Kidney (tissue), 14 donors: ENCODE data around the gene OGG1. TPM values are rescaled to one million over a fixed set of nuclear protein-coding genes. Genes with fewer than 3 reads are reported as not detected.

Experiments
- DNase-seq, 5 donors: peaks; one replicate each; pipeline ENCODE4 v3.0.0-alpha.2; 2013 to 2020
- FAIRE-seq: peaks from 2 replicates; lab custom pipeline; 2012; peaks lifted over from hg19 to GRCh38; lab: Jason Lieb, UNC
- H3K27ac ChIP-seq, 2 donors: one replicate each; pipeline ENCODE4 v1.7.0; 2013; ENCODE audit warnings: low read depth in 2 of 2, low read length in 2 of 2, inconsistent platforms in 1 of 2
- H3K27me3 ChIP-seq: one replicate; pipeline ENCODE4 v1.7.1; 2013; ENCODE audit warnings: low read length, inconsistent platforms; ENCODE audit not compliant: control insufficient read depth, insufficient read depth
- H3K36me3 ChIP-seq, 3 donors: one replicate each; pipeline versions ENCODE4 v1.7.0 to v1.7.1; 2013; ENCODE audit warnings: low read length in 3 of 3, control low read depth in 1 of 3, inconsistent platforms in 1 of 3; ENCODE audit not compliant: insufficient read depth in 3 of 3, control insufficient read depth in 2 of 3
- H3K4me1 ChIP-seq, 3 donors: one replicate each; pipeline versions ENCODE4 v1.7.0 to v1.7.1; 2013; ENCODE audit warnings: low read length in 3 of 3, inconsistent platforms in 1 of 3, low read depth in 1 of 3; ENCODE audit not compliant: control insufficient read depth in 2 of 3, insufficient read depth in 2 of 3
- H3K4me3 ChIP-seq, 3 donors: one replicate each; pipeline versions ENCODE4 v1.7.0 to v1.8.1; 2013; ENCODE audit warnings: low read length in 3 of 3, control low read depth in 1 of 3, inconsistent platforms in 1 of 3
- H3K9ac ChIP-seq, 3 donors: one replicate each; pipeline versions ENCODE4 v1.7.0 to v1.7.1; 2013; ENCODE audit warnings: low read length in 3 of 3, control low read depth in 1 of 3, inconsistent platforms in 1 of 3
- H3K9me3 ChIP-seq, 3 donors: one replicate each; pipeline versions ENCODE4 v1.7.0 to v1.7.1; 2013; ENCODE audit warnings: low read length in 3 of 3, control low read depth in 1 of 3, inconsistent platforms in 1 of 3; ENCODE audit not compliant: control insufficient read depth in 2 of 3, insufficient read depth in 1 of 3
- CTCF ChIP-seq: IDR thresholded peaks from 3 replicates; pipeline ENCODE4 v1.5.1; 2012; ENCODE audit warnings: mild to moderate bottlenecking, moderate library complexity, borderline replicate concordance; ENCODE audit not compliant: insufficient read depth; ENCODE audit errors: extremely low read depth
- intact Hi-C: fragments of 100-400 bp; cut with DNase I; formaldehyde crosslinking; loops from one replicate; pipeline ENCODE4 v1.11.1; 2022
- polyA plus RNA-seq: library from polyadenylated mRNA; stranded (reverse); fragments of 350-450 nt; fragmentation: Illumina TruSeq; extraction: RNeasy Lipid Tissue Mini Kit (QIAGEN cat#74804); gene quantifications from one replicate; pipeline ENCODE4 v1.2.3, GENCODE V29; 2014; ENCODE audit warnings: low read depth, low replicate concordance; ENCODE audit not compliant: insufficient read depth
- total RNA-seq: library from RNA; stranded (reverse); fragmentation: NEBNext Ultra II Directional; extraction: Animal tissue kit (Norgen Biotek cat#: 25700); gene quantifications from one replicate; pipeline ENCODE4 v1.2.1, GENCODE V29; 2021
- donor health status: control.
- donor health status: control.
- donor health status: control.
- donor health status: control.
- donor health status: control.
- donor health status: DM: yes; HTN: yes; CAD: no.
- donor health status: Normal renal cell carcinoma (clear cell type).

OGG1 gene
- total and polyA plus RNA-seq, 2 donors from 2014 or later, result 31.1 to 51.6 TPM

GRCh38 chr3:9716801-9717555 is 32.8 kb upstream of the OGG1 start:
- no peaks in the 10 kb centered on the region for H3K4me1 ChIP-seq
- no peak for TF ChIP-seq CTCF
- no peak for DNase-seq
- H3K36me3 ChIP-seq, result no peaks in the 10 kb centered on the region
- no peak overlapping the region for H3K27ac ChIP-seq
- H3K9ac ChIP-seq, result no peak overlapping the region
- H3K9me3 ChIP-seq, result no peaks in the 10 kb centered on the region
- intact Hi-C loops, result no loop called here
- no peak for FAIRE-seq
- no peaks in the 10 kb centered on the region for H3K27me3 ChIP-seq
- H3K4me3 ChIP-seq, result no peak overlapping the region

DNA sequence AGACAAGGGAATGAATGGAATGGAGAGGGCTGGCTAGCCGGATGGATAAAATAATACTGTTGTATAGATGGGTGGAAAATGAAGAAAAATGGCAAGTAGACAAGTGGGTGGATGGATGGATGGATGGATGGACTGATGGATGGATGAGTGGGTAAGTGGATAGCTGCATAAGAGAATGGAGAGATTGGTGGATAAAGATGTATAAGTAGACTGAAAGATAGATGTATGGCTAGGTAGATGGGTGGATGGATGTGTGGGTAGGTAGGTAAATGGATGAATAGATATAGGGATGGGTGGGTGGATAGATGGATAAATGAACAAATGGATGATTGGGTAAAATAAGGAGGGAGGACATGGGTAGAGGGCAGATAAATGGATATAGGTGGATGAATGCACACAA is 32.2 kb upstream of the OGG1 start:
- DNase-seq (no peak), FAIRE-seq (no peak)
- Histone ChIP-seq H3K4me1 (no peaks in the 10 kb centered on the region), H3K9ac (no peak overlapping the region), H3K36me3 (no peaks in the 10 kb centered on the region), H3K4me3 (no peak overlapping the region), H3K27me3 (no peaks in the 10 kb centered on the region), H3K9me3 (no peaks in the 10 kb centered on the region), H3K27ac (no peak overlapping the region)
- TF ChIP-seq CTCF, result no peak
- intact Hi-C loops, result no loop called here

- DNase-seq, result no peak
- Histone ChIP-seq H3K27me3 (no peaks in the 10 kb centered on the region), H3K4me3 (no peak overlapping the region), H3K9ac (no peak overlapping the region), H3K4me1 (no peaks in the 10 kb centered on the region), H3K27ac (no peak overlapping the region), H3K9me3 (no peaks in the 10 kb centered on the region), H3K36me3 (no peaks in the 10 kb centered on the region)
- TF ChIP-seq CTCF, result no peak
- intact Hi-C loops, result no loop called here
- no peak for FAIRE-seq
These were observed 31.6 kb upstream of the OGG1 start for GRCh38 chr3:9718118-9718517.
